ENCODE measurements around the gene DPAGT1. TPM values are rescaled to one million over a fixed set of nuclear protein-coding genes. Genes with fewer than 3 reads are reported as not detected.

The DPAGT1 gene
- total and polyA plus RNA-seq, 2 of the 8 experiments (the other 6 are each of a cell fraction or from before 2014, with no cell fraction given), result 59.8 to 236 TPM

- TF ChIP-seq KDM4A (IDR thresholded peaks at IDR 0.05; ENCODE audit: low read depth, low read length, severe bottlenecking), result no peak
- no peak for TF ChIP-seq FOSL1 (IDR thresholded peaks at IDR 0.05; ENCODE audit: insufficient read depth, low read depth, low read length)
Measured at GRCh38 chr11:119112314-119113020, 10.8 kb upstream of the DPAGT1 start (continued).
